HG03139 (cell line): Measurements from ENCODE around the gene PPID.
A peak's percentile ranks its signal among the peaks of the same experiment; 100 is the strongest.
"Not testable (repeated sequence)": the region's sequence is repeated elsewhere in the genome, so short reads cannot be mapped to it uniquely, and the experiment has no call there.

Source experiments
- ATAC-seq: cut with Tn5 transposase; IDR thresholded peaks from one replicate; pipeline ENCODE4 v1.9.1; 2021; ENCODE audit not compliant: unreplicated experiment

The PPID gene

DNA sequence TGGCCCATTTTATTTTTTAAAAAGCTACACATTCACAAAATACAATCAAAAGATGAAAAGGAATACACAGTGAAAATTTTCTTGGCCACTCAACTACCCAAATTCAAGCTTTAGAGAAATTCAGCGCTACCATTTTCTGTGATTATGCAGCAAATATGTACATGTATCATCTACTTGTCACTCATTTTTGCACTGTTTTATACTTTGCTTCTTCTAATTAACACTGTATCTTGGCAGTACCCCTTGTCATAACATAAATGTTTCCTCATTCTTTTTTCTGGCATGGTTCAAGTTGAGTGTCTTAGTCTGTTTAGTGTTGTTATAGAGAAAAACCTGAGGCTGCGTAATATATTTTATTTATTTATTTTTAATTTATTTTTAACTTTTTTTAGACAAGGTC lies 15.7 kb upstream of the PPID start:
- no peak for ATAC-seq

DNA sequence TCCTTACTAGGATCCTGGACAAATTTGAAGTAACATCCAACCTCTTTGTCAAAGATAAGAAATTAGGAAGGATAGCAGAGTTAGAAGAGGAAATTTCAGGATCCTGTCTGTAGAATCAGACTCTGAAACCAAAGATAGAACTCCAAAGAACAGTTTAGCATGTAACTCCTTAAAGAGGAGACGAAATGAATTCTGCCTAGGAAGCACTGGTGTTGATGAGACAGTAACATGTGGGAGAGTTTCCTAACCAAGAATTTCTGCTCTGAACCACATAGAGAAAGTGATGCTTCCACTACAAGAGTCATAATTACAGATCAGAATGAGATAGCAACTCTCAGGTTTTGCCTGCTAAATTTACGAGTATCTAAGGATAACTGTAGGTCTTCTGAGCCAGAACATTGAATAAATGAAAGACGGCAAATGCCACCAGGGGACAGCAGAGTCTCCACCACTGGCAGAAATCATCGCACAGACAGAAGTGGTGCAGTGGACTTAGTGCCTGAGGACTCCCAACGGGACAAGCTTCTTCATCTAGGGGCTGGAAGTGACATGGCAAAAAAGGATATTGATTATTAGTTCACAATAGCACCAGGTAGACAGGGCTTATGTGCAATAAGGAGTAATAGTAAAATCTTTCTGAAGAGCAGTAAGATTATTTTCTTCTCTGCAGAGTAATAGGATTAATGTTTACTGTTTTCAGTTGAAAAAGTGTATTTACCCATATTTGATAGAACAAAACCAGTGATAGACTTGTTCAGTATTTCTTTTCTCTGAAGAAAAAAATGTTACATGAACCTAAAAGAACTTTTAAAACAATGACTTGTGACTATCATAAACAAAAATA lies 6.7 kb upstream of the PPID start:
- peak; percentile 92 for ATAC-seq

DNA sequence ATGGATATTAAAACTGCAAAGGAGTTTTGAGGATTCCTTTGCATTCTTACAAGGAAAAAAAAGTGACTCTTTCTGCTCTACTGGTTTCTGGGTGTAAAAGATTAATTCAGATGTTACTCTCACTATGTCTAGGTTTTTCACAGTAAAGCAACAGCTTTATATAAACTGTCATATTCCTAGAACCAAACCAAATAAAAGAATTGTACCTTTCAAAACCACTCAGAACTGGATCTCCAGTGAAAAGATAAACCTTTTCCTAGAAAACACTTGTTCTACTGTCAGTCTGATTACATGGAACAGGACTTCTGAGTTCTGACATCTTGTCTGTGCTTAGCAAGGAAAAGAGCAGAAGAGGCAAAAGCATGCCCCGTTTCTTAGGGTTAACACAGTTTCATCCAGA lies 5.0 kb upstream of the PPID start:
- ATAC-seq: no peak

DNA sequence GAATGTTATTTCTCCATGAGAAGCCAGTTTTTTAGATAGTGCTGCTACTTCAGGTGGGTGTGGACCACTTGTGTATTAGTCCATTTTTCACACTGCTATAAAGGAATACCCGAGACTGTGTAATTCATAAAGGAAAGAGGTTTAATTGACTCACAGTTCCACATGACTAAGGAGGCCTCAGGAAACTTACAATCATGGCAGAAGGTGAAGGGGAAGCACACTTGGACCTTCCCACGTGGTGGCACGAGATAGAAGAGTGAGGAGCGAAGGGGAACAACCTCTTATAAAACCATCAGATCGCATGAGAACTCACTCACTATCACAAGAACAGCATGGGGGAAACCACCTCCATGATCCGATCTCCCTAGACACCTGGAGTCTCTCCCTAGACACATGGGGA lies 3.4 kb upstream of the PPID start:
- no peak for ATAC-seq

DNA sequence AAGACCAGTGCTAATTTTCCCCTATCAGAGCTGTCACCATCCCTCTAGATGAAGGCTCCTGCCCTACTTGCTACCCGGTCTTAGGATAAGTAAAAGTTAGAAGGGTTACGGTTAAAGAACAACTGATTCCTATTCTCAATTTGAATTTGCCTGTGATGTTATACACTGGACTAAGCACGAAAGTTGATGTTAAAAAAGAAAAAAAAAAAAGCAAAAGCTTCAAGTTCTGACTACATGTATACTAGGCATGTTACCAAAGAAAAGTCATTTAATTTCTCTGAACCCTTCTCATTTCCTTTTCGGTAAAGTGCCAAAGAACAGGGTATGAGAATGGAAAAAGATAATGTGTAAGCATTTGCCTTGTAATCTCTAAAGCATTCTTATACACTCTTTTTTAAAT lies 1.4 kb upstream of the PPID start:
- ATAC-seq: no peak

DNA sequence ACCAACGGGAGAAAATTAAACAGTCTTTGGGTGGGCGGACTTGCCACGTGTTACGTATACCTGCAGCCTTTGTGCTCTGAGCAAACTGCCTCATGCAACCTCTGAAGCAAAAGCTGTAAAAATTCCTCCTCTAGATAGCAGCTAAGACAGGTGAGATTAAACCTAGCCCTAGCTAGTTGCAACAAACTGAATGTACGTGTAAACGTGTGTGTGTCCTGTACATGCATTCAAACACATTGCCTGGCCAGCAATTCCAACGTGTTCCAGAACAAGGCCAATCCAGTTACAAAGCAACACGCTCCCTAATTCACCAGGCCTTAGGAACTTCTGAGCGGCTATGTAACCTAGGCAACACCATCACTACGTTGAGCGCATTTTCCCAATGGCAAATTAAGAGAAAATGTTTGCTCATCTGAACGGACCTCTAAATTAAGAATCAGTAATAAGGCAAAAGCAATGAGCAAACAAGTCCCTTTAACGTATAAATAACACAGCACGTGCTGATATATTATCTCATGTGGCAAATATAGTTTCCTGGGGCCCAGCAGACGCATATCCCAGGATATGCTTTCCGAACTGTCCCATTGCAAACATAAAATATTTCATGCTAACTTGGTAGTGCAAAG lies 792 bp downstream of the PPID start:
- ATAC-seq: no peak

DNA sequence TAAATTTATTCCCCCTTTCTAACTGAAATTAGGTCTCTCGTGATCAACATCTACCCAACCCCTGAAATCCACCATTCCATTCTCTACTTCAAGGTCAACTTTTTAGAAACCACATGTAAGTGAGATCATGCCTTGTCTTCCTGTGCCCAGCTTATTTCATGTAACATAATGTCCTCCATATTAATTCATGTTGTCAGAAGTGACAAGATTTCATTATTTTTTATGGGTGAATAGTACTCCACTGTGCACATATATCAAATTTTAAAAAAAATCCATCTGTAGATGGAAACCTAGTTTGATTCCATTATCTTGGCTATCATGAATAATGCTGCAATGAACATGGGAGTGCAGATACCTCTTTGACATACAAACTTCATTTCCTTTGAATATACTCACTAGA lies 1.5 kb downstream of the PPID start:
- no peak for ATAC-seq

DNA sequence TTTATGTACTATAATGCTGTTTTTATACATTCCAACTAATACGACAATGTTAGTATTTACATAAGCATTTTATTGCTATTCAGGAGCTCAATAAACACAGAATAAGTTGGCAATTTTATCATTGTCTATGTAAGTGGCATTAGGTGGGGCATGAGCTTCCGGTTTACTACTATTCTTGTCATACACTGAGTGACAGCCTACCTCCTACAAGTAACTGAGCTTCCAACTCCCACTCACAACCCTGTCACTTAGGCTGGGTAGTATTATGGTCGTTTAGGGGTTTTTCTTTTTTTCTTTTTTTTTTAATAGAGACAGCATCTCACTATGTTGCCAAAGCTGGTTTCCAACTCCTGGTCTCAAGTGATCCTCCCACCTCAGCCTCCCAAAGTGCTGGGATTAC lies 7.4 kb downstream of the PPID start:
- ATAC-seq: no peak

DNA sequence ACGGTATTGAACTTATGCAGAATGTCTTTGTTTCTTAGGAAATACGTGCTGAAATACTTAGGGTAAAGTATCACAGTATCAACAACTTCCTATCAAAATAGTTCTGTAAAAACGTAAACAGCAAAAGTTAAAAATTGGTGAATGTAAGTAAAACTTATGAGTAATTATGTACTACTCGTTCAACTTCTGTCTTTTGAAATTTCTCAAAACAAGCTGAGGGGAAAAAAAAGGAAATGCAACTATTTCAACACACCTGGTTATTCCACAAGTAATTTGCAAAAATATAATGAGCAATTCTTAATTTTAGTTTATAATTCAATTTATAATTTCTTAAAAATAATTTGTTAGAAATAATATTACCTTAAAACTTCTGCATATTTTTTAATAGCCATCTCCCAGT lies 8.3 kb downstream of the PPID start:
- no peak for ATAC-seq

DNA sequence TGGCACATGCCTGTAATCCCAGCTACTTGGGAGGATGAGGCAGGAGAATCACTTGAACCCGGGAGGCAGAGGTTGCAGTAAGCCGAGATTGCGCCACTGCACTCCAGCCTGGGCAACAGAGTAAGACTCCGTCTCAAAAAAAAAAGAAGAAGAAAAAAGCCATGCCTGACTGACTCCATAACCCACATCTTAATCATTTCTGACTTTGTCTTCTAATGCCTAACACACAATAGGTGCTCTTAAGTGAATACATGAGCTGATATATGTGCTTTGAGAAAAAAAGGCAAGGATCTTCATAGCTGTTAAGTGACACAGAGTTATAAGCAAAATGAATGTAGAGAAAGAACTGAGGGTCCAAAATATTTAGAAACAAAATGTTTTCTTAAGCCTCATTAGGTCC lies 10.6 kb downstream of the PPID start:
- ATAC-seq: not testable (repeated sequence)

DNA sequence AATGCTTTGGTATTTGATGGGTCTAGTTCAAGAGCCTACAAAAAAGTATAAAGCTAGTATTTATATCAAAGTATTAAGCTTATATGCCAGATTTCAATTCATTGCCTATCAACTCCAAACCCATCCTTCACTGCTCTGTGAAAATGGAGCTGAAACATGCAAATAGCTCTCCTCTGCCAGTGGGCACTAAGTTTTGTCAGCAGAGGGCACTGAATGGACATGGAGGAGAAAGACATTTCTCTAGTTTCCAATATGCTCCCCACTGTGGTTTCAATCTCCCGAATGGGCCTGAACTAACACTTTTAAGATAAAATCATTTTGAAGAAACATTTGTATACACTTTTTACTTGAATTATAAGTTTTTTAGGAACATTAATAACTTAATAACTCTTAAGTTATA lies 12.4 kb downstream of the PPID start:
- ATAC-seq: no peak

DNA sequence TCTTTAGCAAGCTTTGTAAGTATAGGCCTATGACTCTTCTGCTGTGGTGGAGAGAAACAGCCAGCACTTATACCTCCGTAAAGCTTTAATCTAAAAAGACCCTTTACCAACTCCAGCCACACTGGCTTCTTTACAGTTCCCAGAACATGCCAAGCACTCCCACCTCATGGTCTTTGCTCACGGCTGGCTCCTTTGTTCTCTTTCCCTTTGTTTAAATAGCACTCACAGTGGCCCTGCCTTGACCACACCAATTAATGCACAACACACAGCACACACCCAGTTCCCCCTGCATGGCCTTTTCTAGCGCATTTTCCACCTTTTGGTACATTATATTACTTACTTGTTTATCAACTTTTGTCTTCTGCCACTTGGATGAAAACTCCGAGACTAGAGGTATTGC lies 18.9 kb downstream of the PPID start:
- no peak for ATAC-seq

DNA sequence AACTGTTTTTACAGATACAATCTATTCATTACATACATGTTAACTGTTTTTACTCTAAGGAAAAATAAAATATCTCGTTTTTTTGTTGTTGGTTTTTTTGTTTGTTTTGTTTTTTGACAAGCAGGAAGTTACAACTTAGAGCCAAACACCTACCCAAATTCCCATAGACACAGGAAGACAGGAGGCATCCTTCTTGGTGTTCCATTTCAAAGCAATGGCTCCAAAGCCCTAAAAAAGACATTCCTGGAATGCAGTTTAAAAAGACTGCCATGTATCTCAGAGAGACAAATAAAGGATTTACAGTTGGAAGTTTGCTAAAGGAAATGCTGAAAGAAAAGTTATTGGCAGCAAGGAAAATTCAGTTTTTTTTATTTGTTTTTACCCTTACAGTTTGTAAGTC lies 34.4 kb downstream of the PPID start:
- no peak for ATAC-seq

DNA sequence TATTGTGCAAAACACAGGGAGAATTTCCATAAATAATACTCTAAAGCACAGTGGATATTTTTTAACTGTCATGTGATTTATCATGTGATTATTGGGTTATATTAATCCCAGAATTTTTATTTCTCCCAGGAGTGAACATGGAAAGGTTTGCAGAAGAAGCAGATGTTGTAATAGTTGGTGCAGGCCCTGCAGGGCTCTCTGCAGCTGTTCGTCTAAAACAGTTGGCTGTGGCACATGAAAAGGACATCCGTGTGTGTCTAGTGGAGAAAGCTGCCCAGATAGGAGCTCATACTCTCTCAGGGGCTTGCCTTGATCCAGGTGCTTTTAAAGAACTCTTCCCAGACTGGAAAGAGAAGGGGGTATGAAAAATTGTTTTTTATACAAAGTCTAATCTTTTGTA lies 41.1 kb downstream of the PPID start:
- no peak for ATAC-seq

DNA sequence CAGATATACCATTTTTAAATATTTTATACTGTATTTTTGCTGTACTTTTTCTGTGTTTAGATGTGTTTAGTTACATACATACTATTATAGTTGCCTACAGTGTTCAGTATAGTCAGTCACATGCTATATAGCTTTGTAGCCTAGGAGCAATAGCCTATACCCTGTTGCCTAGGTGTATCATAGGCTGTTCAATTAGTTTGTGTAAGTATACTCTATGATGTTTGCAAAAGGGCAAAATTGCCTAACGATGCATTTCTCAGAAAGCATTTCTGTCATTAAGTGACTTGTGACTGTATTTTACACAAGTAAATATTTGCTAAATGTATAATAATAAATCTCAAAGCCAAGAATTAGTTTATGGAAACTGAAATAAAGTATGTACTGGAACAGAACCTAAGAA lies 41.6 kb downstream of the PPID start:
- ATAC-seq: no peak

DNA sequence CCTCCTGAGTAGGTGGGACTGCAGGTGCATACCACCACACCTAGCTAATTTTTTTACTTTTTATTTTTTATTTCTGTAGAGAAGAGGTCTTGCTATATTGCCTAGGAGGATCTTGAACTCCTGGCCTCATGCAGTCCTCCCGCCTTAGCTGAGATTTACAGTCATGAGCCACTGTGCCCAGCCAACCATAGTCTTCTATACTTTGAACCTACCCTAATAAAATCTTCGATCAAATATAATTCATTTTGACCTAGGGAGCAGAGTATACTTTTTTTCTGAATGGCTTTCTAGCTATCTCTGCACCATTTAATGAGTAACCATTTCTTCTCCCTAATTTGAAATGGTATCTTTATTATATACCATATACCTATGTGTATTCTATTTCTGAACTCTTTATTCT lies 44.4 kb downstream of the PPID start:
- ATAC-seq: no peak

DNA sequence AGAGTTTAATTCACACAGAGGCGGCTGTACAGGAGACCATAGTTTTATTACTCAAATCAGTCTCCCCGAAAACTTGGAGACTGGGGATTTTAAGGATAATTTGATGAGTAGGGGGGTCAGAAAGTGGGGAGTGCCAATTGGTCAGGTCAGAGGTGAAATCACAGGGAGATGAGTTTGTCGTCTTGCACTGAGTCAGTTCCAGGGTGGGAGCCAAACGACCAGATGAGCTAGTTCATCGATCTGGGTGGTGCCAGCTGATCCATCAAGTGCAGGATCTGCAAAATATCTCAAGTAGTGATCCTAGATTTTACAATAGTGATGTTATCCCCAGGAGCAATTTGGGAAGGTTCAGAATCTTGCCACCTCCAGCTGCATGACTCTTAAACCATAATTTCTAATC lies 47.1 kb downstream of the PPID start:
- no peak for ATAC-seq

DNA sequence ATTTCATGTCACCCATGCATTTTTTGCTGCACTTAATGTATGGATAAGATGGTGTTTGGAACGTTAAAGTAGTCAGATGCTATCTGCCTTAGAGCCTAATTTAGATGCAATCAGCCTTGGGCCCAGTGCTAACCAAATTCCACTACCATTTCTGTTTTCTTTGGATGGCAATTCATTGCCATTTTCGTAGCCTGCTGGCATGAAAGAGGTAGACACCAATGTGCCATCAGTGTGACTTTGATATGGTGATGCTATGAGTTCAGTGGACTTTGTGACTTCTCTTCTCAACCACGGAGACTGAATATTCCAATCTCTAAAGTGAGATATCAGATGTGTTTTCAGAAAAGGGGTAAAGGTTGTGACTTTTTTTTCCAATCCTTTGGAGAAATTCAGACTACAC lies 49.6 kb downstream of the PPID start:
- ATAC-seq: no peak

DNA sequence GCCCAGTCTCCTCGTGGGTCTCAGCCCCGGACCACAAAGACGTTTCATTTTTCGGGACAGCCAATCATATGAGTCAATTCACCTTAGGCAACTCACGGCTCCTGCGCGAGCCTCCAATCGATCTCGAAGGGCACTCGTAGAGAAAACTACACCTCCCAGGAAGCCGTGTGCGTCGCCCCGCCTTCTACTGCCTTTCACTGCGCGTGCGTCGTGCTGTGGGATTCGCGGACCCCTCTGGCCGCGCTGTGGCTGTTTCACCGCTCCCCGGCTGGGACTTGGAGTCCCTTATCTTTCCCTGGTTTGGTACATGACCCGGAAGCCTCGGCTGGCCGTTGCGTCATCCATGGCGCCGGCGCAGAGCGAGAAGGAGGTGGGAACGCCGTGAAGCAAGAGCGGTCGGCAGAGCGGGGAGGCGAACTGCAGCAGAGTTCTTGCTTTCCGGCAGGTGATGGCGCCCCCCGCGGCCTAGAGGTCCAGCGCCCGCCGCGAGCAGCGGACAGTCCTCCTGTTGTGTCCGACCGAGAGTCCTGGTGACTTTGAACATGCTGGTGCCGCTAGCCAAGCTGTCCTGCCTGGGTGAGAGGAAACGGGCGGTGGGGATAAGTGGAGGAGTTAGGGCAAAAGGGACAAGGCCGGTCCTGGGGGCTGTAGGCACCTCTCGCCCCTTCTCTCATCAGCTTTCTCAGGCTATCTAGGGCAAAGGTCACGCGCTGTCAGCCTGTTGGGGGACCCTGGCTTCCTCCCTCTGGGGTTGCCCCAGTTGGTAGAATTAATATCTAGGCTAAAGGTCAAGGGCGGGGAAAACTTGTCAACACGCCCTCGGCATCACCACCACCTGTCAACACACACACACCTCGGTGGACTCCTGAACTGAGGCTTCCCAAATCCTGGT lies 51.0 kb downstream of the PPID start, which contains the start of gene ETFDH:
Gene ETFDH, plus strand, starts transcription at position 382 of the 892 bp plus-strand sequence. Its CDS starts 161 bp downstream, at position 543.
- peak; percentile 86 for ATAC-seq

DNA sequence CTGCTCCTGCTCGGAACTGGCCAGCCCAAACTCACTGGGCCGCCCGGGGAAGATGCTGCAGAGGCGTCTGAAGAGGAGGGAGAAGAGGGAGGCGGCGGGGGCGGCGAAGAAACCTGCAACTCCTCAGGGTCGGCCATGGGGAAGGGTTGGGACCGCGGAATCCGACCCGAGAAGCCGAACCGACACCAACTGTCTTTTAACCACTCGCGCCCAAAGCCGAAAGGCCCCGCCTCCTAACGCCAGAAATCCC lies 51.6 kb downstream of the PPID start, which contains the start of gene C4orf46:
Gene C4orf46, minus strand, starts transcription at position 223 of the 250 bp plus-strand sequence. Its CDS starts 86 bp downstream, at position 137.
- ATAC-seq: no peak

DNA sequence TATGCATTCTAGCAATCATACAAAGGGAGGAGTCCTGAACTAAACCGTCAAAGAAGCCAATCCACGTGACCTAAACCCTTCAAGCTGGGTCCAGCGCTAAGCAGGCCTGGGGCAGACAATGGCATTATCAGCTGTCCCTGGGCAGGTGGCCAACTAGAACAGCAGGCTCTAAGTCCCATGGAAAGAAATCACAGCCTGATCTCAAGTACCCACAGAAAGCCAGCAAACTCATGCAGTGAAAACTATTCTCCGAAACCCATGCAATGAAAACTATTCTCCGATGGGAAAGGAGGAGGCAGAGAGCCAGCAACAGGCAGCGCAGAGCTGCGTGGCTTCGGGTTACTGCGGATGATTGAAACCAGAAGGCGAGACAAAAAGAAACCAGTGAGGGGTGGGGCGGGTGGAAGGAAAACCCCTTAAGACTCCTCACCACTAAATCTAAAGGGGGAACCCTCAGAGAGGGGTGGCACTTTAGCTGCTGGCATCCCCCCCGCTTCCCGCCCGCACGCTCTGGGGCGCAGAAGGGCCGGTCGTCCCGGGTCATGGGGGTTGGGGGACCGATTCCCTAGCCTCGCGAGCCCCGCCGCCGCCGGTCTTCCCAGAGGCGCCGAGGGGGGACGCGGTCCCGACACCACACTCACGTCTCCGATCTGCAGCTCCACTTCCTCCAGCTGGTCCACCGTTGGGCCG lies 52.1 kb downstream of the PPID start:
- ATAC-seq: peak; percentile 20
